GF-D8 (cell line): ENCODE results near the gene TMCO5A.

Experiments
- DNase-seq: peaks from one replicate; lab custom pipeline; 2025; lab: John Stamatoyannopoulos, UW

TMCO5A gene

DNA sequence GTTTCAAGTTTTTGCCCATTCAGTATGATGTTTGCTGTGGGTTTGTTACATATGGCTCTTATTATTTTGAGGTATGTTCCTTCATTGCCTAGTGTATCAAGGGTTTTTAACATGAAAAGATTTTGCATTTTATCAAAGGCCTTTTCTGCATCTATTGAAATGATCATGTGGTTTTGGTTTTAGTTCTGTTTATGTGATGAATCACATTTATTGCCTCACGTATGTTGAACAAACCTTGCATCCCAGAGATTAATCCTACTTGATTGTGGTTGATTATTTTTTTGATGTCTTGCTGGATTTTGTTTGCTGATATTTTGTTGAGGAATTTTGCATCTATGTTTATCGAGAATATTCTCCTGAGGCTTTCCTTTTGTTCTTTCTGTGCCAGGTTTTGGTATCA lies 39.4 kb downstream of the TMCO5A start:
- no peak for DNase-seq

DNA sequence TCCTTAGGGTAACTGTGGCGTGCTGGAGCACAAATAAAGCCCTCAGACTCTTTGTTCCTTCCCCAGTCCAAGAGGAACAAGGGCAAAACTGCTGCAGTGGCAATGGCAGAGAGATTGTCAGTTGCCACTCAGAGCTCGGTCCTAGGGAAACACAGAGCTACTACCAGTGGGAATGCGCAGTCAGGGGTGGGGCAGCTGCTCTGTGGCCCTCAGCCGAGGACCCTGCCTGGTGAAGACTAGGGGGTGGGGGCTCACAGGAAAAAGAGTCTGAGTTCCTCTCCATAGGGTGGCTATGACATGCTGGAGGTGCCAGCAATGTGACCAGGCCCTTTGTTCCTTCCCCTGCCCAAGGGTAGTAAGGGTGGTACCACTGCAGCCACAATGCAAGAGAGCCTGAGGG lies 43.8 kb downstream of the TMCO5A start:
- no peak for DNase-seq

DNA sequence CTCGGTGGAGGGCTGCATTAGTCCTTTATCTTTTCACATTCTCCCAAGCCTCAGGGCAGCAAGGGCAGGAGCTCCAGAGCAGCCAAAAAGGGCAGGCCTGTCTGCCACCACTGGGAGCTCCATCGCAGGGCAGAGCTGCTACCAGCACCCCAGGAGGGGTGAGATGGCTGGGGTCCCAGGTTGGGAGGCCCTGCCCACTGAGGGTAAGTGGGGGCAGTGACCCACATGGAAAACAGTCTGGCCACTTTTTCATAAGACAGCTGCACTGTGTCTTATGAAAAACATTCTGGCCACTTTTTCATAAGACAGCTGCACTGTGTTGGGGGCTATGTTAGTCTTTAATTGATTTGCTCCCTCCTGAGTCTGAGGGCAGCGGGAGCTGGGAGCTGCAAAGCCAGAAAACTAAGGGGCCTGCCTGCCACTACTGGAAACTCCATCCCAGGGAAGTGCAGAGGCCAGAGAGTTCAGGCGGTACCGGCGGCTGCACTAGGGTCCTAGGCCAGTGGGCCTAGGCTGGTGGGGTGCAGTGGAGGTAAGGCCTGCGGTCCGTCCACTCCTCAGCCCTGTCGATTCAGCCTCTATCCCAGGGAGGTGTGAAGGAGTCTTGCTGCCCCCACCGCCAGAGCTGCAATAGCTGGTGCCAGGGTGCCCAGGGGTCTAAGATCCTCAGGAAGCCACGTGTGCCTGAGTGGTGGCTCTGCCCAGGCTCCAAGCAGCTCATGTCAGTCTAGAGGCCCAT lies 45.4 kb downstream of the TMCO5A start:
- DNase-seq: no peak

DNA sequence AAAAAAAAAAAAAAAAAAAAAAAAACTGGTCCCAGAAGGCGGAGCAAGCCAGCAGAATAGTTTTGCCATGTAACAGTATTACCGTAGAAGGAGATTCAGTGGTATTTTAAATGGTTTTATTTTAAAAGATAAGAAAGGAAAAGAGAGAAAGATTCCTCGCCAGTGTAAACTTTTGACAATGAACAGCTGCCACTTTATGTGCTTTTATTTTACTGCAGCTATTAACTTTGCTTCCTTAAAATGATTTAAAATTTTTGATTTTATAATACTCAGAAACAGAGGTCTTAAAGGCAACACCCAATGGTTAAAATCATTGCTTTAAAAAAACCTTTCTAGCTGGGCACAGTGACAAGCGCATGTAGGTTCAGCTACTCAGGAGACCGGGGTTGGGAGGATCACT lies 46.8 kb downstream of the TMCO5A start:
- no peak for DNase-seq

DNA sequence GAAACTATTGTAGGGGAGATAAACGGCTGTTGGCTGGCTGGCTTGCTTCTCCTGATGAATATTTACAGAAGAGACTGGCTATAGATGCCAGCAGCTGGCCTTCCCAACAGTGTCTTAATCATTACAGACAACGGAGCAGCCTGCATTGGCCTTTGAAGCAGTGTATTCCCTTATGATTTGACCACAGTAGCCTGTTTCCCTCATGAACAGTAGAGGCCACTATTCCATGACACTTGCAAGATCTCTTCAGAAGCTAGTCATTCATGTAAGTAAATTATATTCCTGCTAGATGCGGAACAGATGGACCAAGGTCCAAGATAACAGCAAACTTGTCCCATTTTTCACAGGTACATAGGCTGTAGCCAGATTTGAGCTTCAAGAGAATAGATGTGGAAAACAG lies 47.3 kb downstream of the TMCO5A start:
- DNase-seq: no peak

DNA sequence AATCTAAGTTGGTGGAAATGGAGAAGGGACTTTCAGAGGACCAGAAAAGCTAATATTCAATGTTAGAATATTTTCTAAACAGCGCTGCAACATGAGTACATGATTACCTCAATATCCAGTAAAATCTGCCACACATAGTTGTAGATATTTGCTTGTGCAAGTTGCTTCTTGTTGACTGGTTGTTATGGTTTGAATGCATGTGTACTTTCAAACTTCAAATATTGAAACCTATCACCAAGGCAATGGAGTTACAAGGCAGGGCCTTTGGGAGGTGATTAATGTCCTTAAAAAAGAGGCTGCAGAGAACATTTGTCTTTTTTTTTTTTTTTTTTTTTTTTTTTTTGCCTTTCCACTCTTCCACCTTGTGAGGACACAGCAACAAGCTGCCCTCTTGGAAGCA lies 49.9 kb downstream of the TMCO5A start:
- no peak for DNase-seq

DNA sequence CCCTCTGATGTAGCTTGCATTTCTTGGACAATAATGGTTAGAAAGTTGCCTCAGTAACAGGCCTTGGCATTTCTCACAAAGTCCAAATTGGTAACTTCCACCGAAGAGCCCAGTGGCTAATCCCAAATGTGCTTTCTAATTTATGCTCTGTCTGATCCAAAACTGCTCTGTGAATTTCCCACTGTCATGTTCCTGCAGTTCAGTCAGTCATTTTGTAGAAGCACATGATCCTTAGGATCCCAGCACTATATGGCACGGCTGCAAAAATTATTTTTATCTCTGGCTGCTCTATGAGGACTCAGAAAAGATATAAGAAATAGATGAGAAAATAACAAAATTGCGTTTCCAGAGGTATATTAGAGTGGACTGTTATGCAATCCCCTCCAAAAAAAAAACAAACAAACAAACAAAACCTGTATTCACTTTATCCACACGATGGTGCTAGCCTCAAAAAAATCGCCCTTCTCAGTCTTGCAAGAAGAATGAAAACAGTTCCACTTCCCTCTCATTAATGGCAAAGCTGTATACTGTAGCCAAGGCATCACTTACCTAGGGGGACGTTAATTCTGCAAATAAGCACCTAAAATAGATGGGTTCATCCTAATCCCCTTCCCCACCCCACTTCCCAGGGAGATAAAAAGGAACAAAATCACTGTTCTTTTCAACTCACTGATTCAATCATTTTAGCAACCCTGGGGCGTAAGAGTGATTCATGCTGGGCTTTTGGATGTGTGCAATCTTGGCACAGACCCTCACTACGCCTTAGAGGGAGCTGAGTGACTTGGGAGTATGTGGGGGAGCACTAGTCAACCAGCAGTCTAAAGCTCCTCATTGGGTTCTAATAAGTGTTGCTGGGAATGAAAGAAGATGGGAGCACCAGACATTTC lies 61.3 kb downstream of the TMCO5A start:
- DNase-seq: no peak
